Mesenchymal stem cell (in vitro differentiated cells and primary cell): Measurements from ENCODE around the gene LBH.
A peak's percentile ranks its signal among the peaks of the same experiment; 100 is the strongest.

Experiments used
- DNase-seq: peaks from one replicate; pipeline ENCODE4 v3.0.0-alpha.2; 2013
- H2AFZ ChIP-seq: one replicate; pipeline ENCODE4 v1.6.1; 2013; ENCODE audit warnings: low read depth, mild to moderate bottlenecking, control low read depth, inconsistent platforms, low read length, moderate library complexity
- H2AK5ac ChIP-seq: 2 replicates; pipeline ENCODE4 v1.6.1; 2013; ENCODE audit warnings: low read length, moderate library complexity, mild to moderate bottlenecking, inconsistent platforms; ENCODE audit not compliant: severe bottlenecking
- H2BK120ac ChIP-seq: one replicate; pipeline ENCODE4 v1.6.1; 2013; ENCODE audit warnings: low read depth, mild to moderate bottlenecking, inconsistent platforms, low read length, moderate library complexity
- H2BK12ac ChIP-seq, 2 experiments: one replicate each; pipeline ENCODE4 v1.6.1; 2013; ENCODE audit warnings: inconsistent platforms in 2 of 2, low read length in 2 of 2, mild to moderate bottlenecking in 2 of 2, moderate library complexity in 2 of 2, control low read depth in 1 of 2
- H2BK15ac ChIP-seq: one replicate; pipeline ENCODE4 v1.6.1; 2013; ENCODE audit warnings: mild to moderate bottlenecking, low read depth, inconsistent platforms; ENCODE audit not compliant: poor library complexity, severe bottlenecking
- H2BK5ac ChIP-seq: 2 replicates; pipeline ENCODE4 v1.6.1; 2013; ENCODE audit warnings: low read depth, mild to moderate bottlenecking, low read length, control low read depth, inconsistent platforms; ENCODE audit not compliant: poor library complexity, severe bottlenecking
- H3K14ac ChIP-seq, 2 experiments: one replicate each; pipeline ENCODE4 v1.6.1; 2013; ENCODE audit warnings: inconsistent platforms in 2 of 2, low read length in 2 of 2, control low read depth in 1 of 2, mild to moderate bottlenecking in 1 of 2, moderate library complexity in 1 of 2
- H3K18ac ChIP-seq, 2 experiments: one replicate each; pipeline ENCODE4 v1.6.1; 2013; ENCODE audit warnings: inconsistent platforms in 2 of 2, low read length in 2 of 2, control low read depth in 1 of 2, low read depth in 1 of 2, mild to moderate bottlenecking in 1 of 2
- H3K23ac ChIP-seq, 2 experiments: one replicate each; pipeline ENCODE4 v1.6.1; 2013; ENCODE audit warnings: inconsistent platforms in 2 of 2, low read length in 2 of 2, mild to moderate bottlenecking in 2 of 2, moderate library complexity in 2 of 2, control low read depth in 1 of 2
- H3K27ac ChIP-seq: 2 replicates; pipeline ENCODE4 v1.5.1; 2013; ENCODE audit warnings: mild to moderate bottlenecking, moderate library complexity, low read length, control low read depth, inconsistent platforms; ENCODE audit not compliant: poor library complexity, severe bottlenecking
- H3K27me3 ChIP-seq, 2 experiments: 2 replicates each; pipeline versions ENCODE4 v1.6.1 to v1.7.0; 2013; ENCODE audit warnings: low read length in 2 of 2, mild to moderate bottlenecking in 2 of 2, moderate library complexity in 2 of 2, control low read depth in 1 of 2, inconsistent platforms in 1 of 2; ENCODE audit not compliant: control insufficient read depth in 1 of 2, insufficient read depth in 1 of 2
- H3K36me3 ChIP-seq, 2 experiments: 2 replicates each; pipeline versions ENCODE4 v1.6.1 to v1.7.0; 2013; ENCODE audit warnings: low read length in 2 of 2, control low read depth in 1 of 2, inconsistent platforms in 1 of 2, low read depth in 1 of 2, mild to moderate bottlenecking in 1 of 2; ENCODE audit not compliant: insufficient read depth in 2 of 2, control insufficient read depth in 1 of 2
- H3K4ac ChIP-seq, 2 experiments: one replicate each; pipeline ENCODE4 v1.6.1; 2013; ENCODE audit warnings: inconsistent platforms in 2 of 2, low read length in 2 of 2, mild to moderate bottlenecking in 2 of 2, moderate library complexity in 2 of 2, control low read depth in 1 of 2, low read depth in 1 of 2
- H3K4me1 ChIP-seq: 2 replicates; pipeline ENCODE4 v1.6.1; 2013; ENCODE audit warnings: low read depth, low read length, control low read depth; ENCODE audit not compliant: control insufficient read depth, insufficient read depth
- H3K4me2 ChIP-seq: 2 replicates; pipeline ENCODE4 v1.6.1; 2013; ENCODE audit warnings: low read length, mild to moderate bottlenecking, inconsistent platforms; ENCODE audit not compliant: poor library complexity, severe bottlenecking
- H3K4me3 ChIP-seq, 2 experiments: 2 replicates each; pipeline versions ENCODE4 v1.5.1 to v1.7.0; 2013; ENCODE audit warnings: low read length in 2 of 2, mild to moderate bottlenecking in 2 of 2, control low read depth in 1 of 2, low read depth in 1 of 2; ENCODE audit not compliant: insufficient read depth in 1 of 2
- H3K79me1 ChIP-seq: replicated peaks from 2 replicates; pipeline ENCODE4 v1.6.1; 2013; ENCODE audit warnings: mild to moderate bottlenecking, control low read depth, low read length, inconsistent platforms; ENCODE audit not compliant: poor library complexity, severe bottlenecking
- H3K9ac ChIP-seq: 2 replicates; pipeline ENCODE4 v1.7.0; 2013; ENCODE audit warnings: mild to moderate bottlenecking, low read length, moderate library complexity
- H3K9me3 ChIP-seq: 2 replicates; pipeline ENCODE4 v1.7.0; 2013; ENCODE audit warnings: mild to moderate bottlenecking, low read length; ENCODE audit not compliant: control insufficient read depth
- H4K8ac ChIP-seq: one replicate; pipeline ENCODE4 v1.6.1; 2013; ENCODE audit warnings: inconsistent platforms, mild to moderate bottlenecking, low read length, moderate library complexity
- H4K91ac ChIP-seq: one replicate; pipeline ENCODE4 v1.6.1; 2013; ENCODE audit warnings: mild to moderate bottlenecking, low read length, inconsistent platforms
- WGBS: methylation state at CpG from one replicate; pipeline ENCODE4 v1.1.7; 2013; ENCODE audit warnings: mixed read lengths; 5-methylcytosine and 5-hydroxymethylcytosine counted together

LBH gene

GRCh38 chr2:30253873-30254684 is 22.7 kb downstream of the LBH start:
- Histone ChIP-seq H4K8ac (no peak overlapping the region), H3K4me2 (no peak overlapping the region), H4K91ac (no peak overlapping the region), H2AFZ (no peak overlapping the region), H3K4ac (peak overlapping the region in 1 of 2 experiments; percentile 33), H3K4me3 (no peak overlapping the region), H2BK120ac (no peak overlapping the region), H3K36me3 (peaks cover 8 to 17% of the 10 kb centered on the region in 2 experiments), H3K27me3 (peaks cover 0 to 6% of the 10 kb centered on the region in 2 experiments), H3K9me3 (no peaks in the 10 kb centered on the region), H3K14ac (peak overlapping the region in 1 of 2 experiments; percentile 92), H2BK12ac (peak overlapping the region; percentile 9 to 29), H2AK5ac (no peak overlapping the region), H2BK5ac (no peak overlapping the region), H3K4me1 (peaks cover 1% of the 10 kb centered on the region), H3K18ac (peak overlapping the region in 1 of 2 experiments; percentile 83), H3K27ac (no peak overlapping the region), H2BK15ac (no peak overlapping the region), H3K9ac (no peak overlapping the region), H3K79me1 (peaks cover 2% of the 10 kb centered on the region), H3K23ac (no peak overlapping the region)
- 94% methylated on average over 5 of the region's 9 CpGs for WGBS
- no peak for DNase-seq

GRCh38 chr2:30254685-30255001 is 23.3 kb downstream of the LBH start:
- Histone ChIP-seq H3K4me1 (peaks cover 1% of the 10 kb centered on the region), H3K14ac (peak overlapping the region in 1 of 2 experiments; percentile 92), H4K8ac (no peak overlapping the region), H3K4ac (no peak overlapping the region), H3K79me1 (peaks cover 1% of the 10 kb centered on the region), H3K18ac (peak overlapping the region in 1 of 2 experiments; percentile 83), H3K27ac (no peak overlapping the region), H3K9ac (no peak overlapping the region), H2AK5ac (no peak overlapping the region), H3K4me2 (no peak overlapping the region), H2BK15ac (no peak overlapping the region), H3K36me3 (peaks cover 10 to 21% of the 10 kb centered on the region in 2 experiments), H3K27me3 (peaks cover 0 to 6% of the 10 kb centered on the region in 2 experiments), H2BK120ac (no peak overlapping the region), H4K91ac (no peak overlapping the region), H2BK5ac (no peak overlapping the region), H3K9me3 (no peaks in the 10 kb centered on the region), H3K23ac (no peak overlapping the region), H3K4me3 (no peak overlapping the region), H2BK12ac (peak overlapping the region in 1 of 2 experiments; percentile 80), H2AFZ (no peak overlapping the region)
- WGBS, result 100% methylated on average over 1 of the region's 1 CpG
- no peak for DNase-seq

- H2AFZ ChIP-seq, result no peak overlapping the region
- H4K8ac ChIP-seq, result no peak overlapping the region
- H3K23ac ChIP-seq, result no peak overlapping the region
- H3K4me2 ChIP-seq, result no peak overlapping the region
- H3K4ac ChIP-seq, result no peak overlapping the region
- H2BK15ac ChIP-seq, result no peak overlapping the region
- no peak overlapping the region for H4K91ac ChIP-seq
- H2BK120ac ChIP-seq, result no peak overlapping the region
- no peak overlapping the region for H2BK12ac ChIP-seq
- no peak overlapping the region for H2AK5ac ChIP-seq
- H3K14ac ChIP-seq, result peak overlapping the region in 1 of 2 experiments; percentile 20
- 88% methylated on average over 16 of the region's 16 CpGs for WGBS
- no peak overlapping the region for H3K9ac ChIP-seq
- H3K4me3 ChIP-seq, result no peak overlapping the region
- peaks cover 0 to 3% of the 10 kb centered on the region in 2 experiments for H3K27me3 ChIP-seq
- no peaks in the 10 kb centered on the region for H3K79me1 ChIP-seq
- no peak overlapping the region for H3K27ac ChIP-seq
- no peaks in the 10 kb centered on the region for H3K9me3 ChIP-seq
- DNase-seq, result no peak
- H3K18ac ChIP-seq, result peak overlapping the region in 1 of 2 experiments; percentile 83
- H3K36me3 ChIP-seq, result peaks cover 10 to 21% of the 10 kb centered on the region in 2 experiments
- no peak overlapping the region for H2BK5ac ChIP-seq
- H3K4me1 ChIP-seq, result peaks cover 1% of the 10 kb centered on the region
Observed at GRCh38 chr2:30255026-30255425, 23.7 kb downstream of the LBH start.

GRCh38 chr2:30255466-30256408 is 24.4 kb downstream of the LBH start:
- 80% methylated on average over 8 of the region's 8 CpGs for WGBS
- no peak overlapping the region for H3K14ac ChIP-seq
- no peak overlapping the region for H2BK120ac ChIP-seq
- H3K9me3 ChIP-seq, result no peaks in the 10 kb centered on the region
- no peak overlapping the region for H3K4ac ChIP-seq
- H3K9ac ChIP-seq, result no peak overlapping the region
- no peaks in the 10 kb centered on the region for H3K79me1 ChIP-seq
- no peak overlapping the region for H4K91ac ChIP-seq
- H2AK5ac ChIP-seq, result no peak overlapping the region
- no peak overlapping the region for H3K4me3 ChIP-seq
- peak overlapping the region; percentile 20 for H4K8ac ChIP-seq
- H3K36me3 ChIP-seq, result peaks cover 10 to 21% of the 10 kb centered on the region in 2 experiments
- no peak overlapping the region for H2BK5ac ChIP-seq
- H3K4me2 ChIP-seq, result no peak overlapping the region
- H2AFZ ChIP-seq, result no peak overlapping the region
- DNase-seq, result no peak
- H3K23ac ChIP-seq, result no peak overlapping the region
- no peaks in the 10 kb centered on the region for H3K27me3 ChIP-seq
- H3K18ac ChIP-seq, result no peak overlapping the region
- H3K4me1 ChIP-seq, result peaks cover 1% of the 10 kb centered on the region
- H2BK15ac ChIP-seq, result no peak overlapping the region
- no peak overlapping the region for H3K27ac ChIP-seq
- H2BK12ac ChIP-seq, result peak overlapping the region in 1 of 2 experiments; percentile 6
